ENCODE measurements around the gene GTPBP8.

GTPBP8 gene

GRCh38 chr3:112966633-112967032, 24.2 kb upstream of the GTPBP8 start:
- Histone ChIP-seq H3K9me2 (ENCODE audit: low read depth, low read length) (no peaks in the 10 kb centered on the region), H3K9me3 (ENCODE audit: low read length) (no peaks in the 10 kb centered on the region), H4K20me1 (ENCODE audit: insufficient read depth, low read length) (no peaks in the 10 kb centered on the region), H3K79me2 (ENCODE audit: insufficient read depth, low read length) (no peaks in the 10 kb centered on the region), H3K4me3 (ENCODE audit: low read depth, low read length, poor library complexity, severe bottlenecking) (no peak overlapping the region), H3K36me3 (ENCODE audit: insufficient read depth, low read length) (no peaks in the 10 kb centered on the region), H3K9ac (ENCODE audit: low read length) (no peak overlapping the region), H2AFZ (ENCODE audit: low read length) (no peak overlapping the region), H3K4me2 (ENCODE audit: low read length) (no peak overlapping the region), H3K27ac (ENCODE audit: low read depth, low read length, poor library complexity, severe bottlenecking) (no peak overlapping the region), H3K4me1 (ENCODE audit: insufficient read depth, low read length, severe bottlenecking) (no peaks in the 10 kb centered on the region), H3K27me3 (ENCODE audit: insufficient read depth, low read length) (no peaks in the 10 kb centered on the region), H3F3A (ENCODE audit: insufficient read depth, low read length) (no peaks in the 10 kb centered on the region)
- TF ChIP-seq CTCF (IDR thresholded peaks at IDR 0.05; ENCODE audit: low read length) (no peak), EZH2 (IDR thresholded peaks at IDR 0.05; ENCODE audit: borderline replicate concordance, low read length) (no peak)

DNA sequence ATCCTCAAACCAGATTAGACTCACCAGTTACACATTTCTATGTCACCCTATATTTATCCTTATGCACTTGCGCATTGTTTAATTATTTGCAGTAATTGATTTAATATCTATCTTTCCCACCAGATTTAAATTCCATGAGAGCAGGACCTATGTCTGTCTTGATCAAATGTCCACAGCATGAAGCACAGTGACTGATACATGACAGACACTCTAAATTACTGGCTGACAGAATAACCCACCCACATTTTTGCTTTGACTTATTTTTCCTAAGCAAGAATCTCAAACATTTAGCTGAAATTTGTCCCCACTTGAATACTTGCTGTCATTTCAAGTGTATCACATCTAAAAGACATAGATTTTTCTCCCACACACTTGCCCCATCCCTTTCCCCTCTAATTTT, 23.4 kb upstream of the GTPBP8 start:
- no peak overlapping the region for H3K4me2 ChIP-seq (ENCODE audit: low read length)
- H3K79me2 ChIP-seq (ENCODE audit: insufficient read depth, low read length), result no peaks in the 10 kb centered on the region
- no peak overlapping the region for H2AFZ ChIP-seq (ENCODE audit: low read length)
- no peak overlapping the region for H3K27ac ChIP-seq (ENCODE audit: low read depth, low read length, poor library complexity, severe bottlenecking)
- H3K4me3 ChIP-seq (ENCODE audit: low read depth, low read length, poor library complexity, severe bottlenecking), result no peak overlapping the region
- TF ChIP-seq EZH2 (IDR thresholded peaks at IDR 0.05; ENCODE audit: borderline replicate concordance, low read length) (no peak), CTCF (IDR thresholded peaks at IDR 0.05; ENCODE audit: low read length) (no peak)
- no peaks in the 10 kb centered on the region for H3K36me3 ChIP-seq (ENCODE audit: insufficient read depth, low read length)
- no peaks in the 10 kb centered on the region for H4K20me1 ChIP-seq (ENCODE audit: insufficient read depth, low read length)
- H3K9ac ChIP-seq (ENCODE audit: low read length), result no peak overlapping the region
- no peaks in the 10 kb centered on the region for H3K9me2 ChIP-seq (ENCODE audit: low read depth, low read length)
- H3K4me1 ChIP-seq (ENCODE audit: insufficient read depth, low read length, severe bottlenecking), result no peaks in the 10 kb centered on the region
- no peaks in the 10 kb centered on the region for H3F3A ChIP-seq (ENCODE audit: insufficient read depth, low read length)
- H3K9me3 ChIP-seq (ENCODE audit: low read length), result no peaks in the 10 kb centered on the region
- H3K27me3 ChIP-seq (ENCODE audit: insufficient read depth, low read length), result no peaks in the 10 kb centered on the region

DNA sequence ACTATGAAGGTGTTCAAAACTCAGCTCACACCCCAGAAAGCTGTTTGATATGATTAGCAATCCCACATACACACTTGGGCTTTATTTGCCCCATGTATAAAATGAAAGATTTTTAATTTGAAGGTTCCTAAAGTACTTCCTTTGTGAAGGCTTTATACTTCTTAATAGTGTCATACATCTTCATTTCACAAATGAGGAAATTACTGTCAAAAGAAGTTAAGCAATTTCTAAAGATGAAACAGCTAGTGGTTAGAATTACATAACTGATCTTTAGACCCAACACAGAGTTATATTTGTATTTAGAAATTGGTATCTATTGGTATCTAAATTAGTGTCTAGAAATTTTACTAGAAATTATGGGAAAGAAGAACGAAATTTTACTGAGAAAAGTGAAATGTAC, 23.0 kb upstream of the GTPBP8 start:
- Histone ChIP-seq H3K4me1 (ENCODE audit: insufficient read depth, low read length, severe bottlenecking) (no peaks in the 10 kb centered on the region), H3K4me2 (ENCODE audit: low read length) (no peak overlapping the region), H3F3A (ENCODE audit: insufficient read depth, low read length) (no peaks in the 10 kb centered on the region), H4K20me1 (ENCODE audit: insufficient read depth, low read length) (no peaks in the 10 kb centered on the region), H3K4me3 (ENCODE audit: low read depth, low read length, poor library complexity, severe bottlenecking) (no peak overlapping the region), H3K9ac (ENCODE audit: low read length) (no peak overlapping the region), H3K27ac (ENCODE audit: low read depth, low read length, poor library complexity, severe bottlenecking) (no peak overlapping the region), H3K9me3 (ENCODE audit: low read length) (no peaks in the 10 kb centered on the region), H3K9me2 (ENCODE audit: low read depth, low read length) (no peaks in the 10 kb centered on the region), H3K79me2 (ENCODE audit: insufficient read depth, low read length) (no peaks in the 10 kb centered on the region), H2AFZ (ENCODE audit: low read length) (no peak overlapping the region), H3K36me3 (ENCODE audit: insufficient read depth, low read length) (no peaks in the 10 kb centered on the region), H3K27me3 (ENCODE audit: insufficient read depth, low read length) (no peaks in the 10 kb centered on the region)
- TF ChIP-seq CTCF (IDR thresholded peaks at IDR 0.05; ENCODE audit: low read length) (no peak), EZH2 (IDR thresholded peaks at IDR 0.05; ENCODE audit: borderline replicate concordance, low read length) (no peak)

Measured in OCI-LY1 (cell line).